Small intestine (tissue), 7 donors: Measurements from ENCODE around the gene TMEM178A. TPM values are rescaled to one million over a fixed set of nuclear protein-coding genes. Genes with fewer than 3 reads are reported as not detected.

Source experiments
- DNase-seq, 2 donors: peaks; one replicate each; pipeline versions ENCODE4 v3.0.0 to v3.0.0-alpha.2; 2013
- FAIRE-seq: peaks from 2 replicates; lab custom pipeline; 2012; peaks lifted over from hg19 to GRCh38; lab: Jason Lieb, UNC
- H3K27ac ChIP-seq, 3 donors: one replicate each; pipeline ENCODE4 v1.5.1; 2013; ENCODE audit warnings: low read length in 2 of 3, mild to moderate bottlenecking in 2 of 3, control low read depth in 1 of 3, inconsistent platforms in 1 of 3, low read depth in 1 of 3, moderate library complexity in 1 of 3
- H3K27me3 ChIP-seq, 3 donors: one replicate each; pipeline ENCODE4 v1.6.1; 2013; ENCODE audit warnings: low read length in 3 of 3, inconsistent platforms in 1 of 3; ENCODE audit not compliant: control insufficient read depth in 3 of 3, insufficient read depth in 3 of 3
- H3K36me3 ChIP-seq, 3 donors: one replicate each; pipeline ENCODE4 v1.6.1; 2013; ENCODE audit warnings: low read length in 3 of 3, inconsistent platforms in 1 of 3, low read depth in 1 of 3, mild to moderate bottlenecking in 1 of 3, moderate library complexity in 1 of 3; ENCODE audit not compliant: control insufficient read depth in 3 of 3, insufficient read depth in 2 of 3
- H3K4me1 ChIP-seq, 3 donors: one replicate each; pipeline ENCODE4 v1.6.1; 2013; ENCODE audit warnings: low read length in 2 of 3, inconsistent platforms in 1 of 3, low read depth in 1 of 3, mild to moderate bottlenecking in 1 of 3, moderate library complexity in 1 of 3; ENCODE audit not compliant: control insufficient read depth in 3 of 3, insufficient read depth in 2 of 3
- H3K4me3 ChIP-seq, 3 donors: one replicate each; pipeline ENCODE4 v1.5.1; 2013; ENCODE audit warnings: low read length in 3 of 3, control low read depth in 1 of 3, inconsistent platforms in 1 of 3, low read depth in 1 of 3, mild to moderate bottlenecking in 1 of 3, moderate library complexity in 1 of 3
- H3K9me3 ChIP-seq, 2 donors: one replicate each; pipeline ENCODE4 v1.6.1; 2013; ENCODE audit warnings: low read depth in 1 of 2, low read length in 1 of 2; ENCODE audit not compliant: control insufficient read depth in 2 of 2, insufficient read depth in 1 of 2
- WGBS, 3 donors: extraction: QIAGEN DNeasy Blood & Tissue Kit; methylation state at CpG; one replicate each; pipeline ENCODE4 v1.1.7; 2013; 5-methylcytosine and 5-hydroxymethylcytosine counted together
- polyA plus RNA-seq, 4 donors: library from polyadenylated mRNA; stranded (reverse) in 3 of 4; unstranded in 1 of 4; fragments of 200-250 nt in 3 of 4; fragments of 120-200 nt in 1 of 4; gene quantifications; one replicate each; pipeline versions ENCODE4 v1.2.1 to v1.2.3, GENCODE V29; 2013
- donor health status: healthy with polysubstance abuse.
- donor health status: control.
- donor health status: control.
- donor health status: Bipolar disorder and iron deficiency.
- donor health status: healthy.

TMEM178A gene
- polyA plus RNA-seq, 4 donors: 0.61 to 5.0 (median 3.0) TPM

GRCh38 chr2:39703181-39703872 lies 37.6 kb downstream of the TMEM178A start:
- H3K4me3 ChIP-seq: no peak overlapping the region
- peaks cover 0 to 8% of the 10 kb centered on the region in 2 donors for H3K9me3 ChIP-seq
- DNase-seq: no peak
- H3K27me3 ChIP-seq: no peaks in the 10 kb centered on the region
- no peaks in the 10 kb centered on the region for H3K36me3 ChIP-seq
- H3K27ac ChIP-seq: no peak overlapping the region
- no peaks in the 10 kb centered on the region for H3K4me1 ChIP-seq
- no peak for FAIRE-seq
- WGBS, 3 donors: 74 to 83% (median 80%) methylated on average over 3 of the region's 3 CpGs

- DNase-seq (no peak), FAIRE-seq (no peak)
- no peaks in the 10 kb centered on the region for H3K36me3 ChIP-seq
- 76 to 86% (median 78%) methylated on average over 3 of the region's 3 CpGs for WGBS, 3 donors
- peaks cover 0 to 6% of the 10 kb centered on the region in 2 donors for H3K9me3 ChIP-seq
- no peaks in the 10 kb centered on the region for H3K27me3 ChIP-seq
- no peaks in the 10 kb centered on the region for H3K4me1 ChIP-seq
- H3K27ac ChIP-seq: no peak overlapping the region
- no peak overlapping the region for H3K4me3 ChIP-seq
Measured at GRCh38 chr2:39704540-39704939, 38.8 kb downstream of the TMEM178A start.

- Histone ChIP-seq H3K27ac (no peak overlapping the region), H3K4me3 (no peak overlapping the region), H3K4me1 (no peaks in the 10 kb centered on the region), H3K9me3 (peaks cover 0 to 5% of the 10 kb centered on the region in 2 donors), H3K27me3 (no peaks in the 10 kb centered on the region), H3K36me3 (no peaks in the 10 kb centered on the region)
- no peak for FAIRE-seq
- 31 to 67% (median 44%) methylated on average over 4 of the region's 4 CpGs for WGBS, 3 donors
- DNase-seq: no peak
Measured at GRCh38 chr2:39705638-39706037, 39.9 kb downstream of the TMEM178A start.

GRCh38 chr2:39706312-39706711 lies 40.6 kb downstream of the TMEM178A start:
- H3K4me3 ChIP-seq: no peak overlapping the region
- no peak overlapping the region for H3K27ac ChIP-seq
- no peak for DNase-seq
- no peaks in the 10 kb centered on the region for H3K4me1 ChIP-seq
- H3K27me3 ChIP-seq: no peaks in the 10 kb centered on the region
- peaks cover 0 to 5% of the 10 kb centered on the region in 2 donors for H3K9me3 ChIP-seq
- WGBS, 3 donors: 88 to 97% (median 92%) methylated on average over 1 of the region's 1 CpG
- FAIRE-seq: no peak
- no peaks in the 10 kb centered on the region for H3K36me3 ChIP-seq

- WGBS, 3 donors: 91 to 93% (median 92%) methylated on average over 8 of the region's 8 CpGs
- no peak for FAIRE-seq
Measured at GRCh38 chr2:39706945-39707344, 41.2 kb downstream of the TMEM178A start.

GRCh38 chr2:39708003-39708402 lies 42.3 kb downstream of the TMEM178A start:
- no peaks in the 10 kb centered on the region for H3K4me1 ChIP-seq
- no peak overlapping the region for H3K27ac ChIP-seq
- no peak for FAIRE-seq
- DNase-seq: no peak
- no peak overlapping the region for H3K4me3 ChIP-seq
- H3K36me3 ChIP-seq: no peaks in the 10 kb centered on the region
- no peaks in the 10 kb centered on the region for H3K27me3 ChIP-seq
- WGBS, 3 donors: 94 to 97% (median 96%) methylated on average over 9 of the region's 9 CpGs
- H3K9me3 ChIP-seq: no peaks in the 10 kb centered on the region

More at GRCh38 chr2:39706945-39707344, 41.2 kb downstream of the TMEM178A start:
- DNase-seq: no peak
- Histone ChIP-seq H3K27me3 (no peaks in the 10 kb centered on the region), H3K36me3 (no peaks in the 10 kb centered on the region), H3K9me3 (peaks cover 0 to 5% of the 10 kb centered on the region in 2 donors), H3K27ac (no peak overlapping the region), H3K4me1 (no peaks in the 10 kb centered on the region), H3K4me3 (no peak overlapping the region)

GRCh38 chr2:39710807-39711206 lies 45.1 kb downstream of the TMEM178A start:
- no peak for FAIRE-seq
- H3K27ac ChIP-seq: no peak overlapping the region
- WGBS, 3 donors: 50 to 58% (median 53%) methylated on average over 3 of the region's 3 CpGs

GRCh38 chr2:39712953-39713352 lies 47.2 kb downstream of the TMEM178A start:
- no peaks in the 10 kb centered on the region for H3K36me3 ChIP-seq
- H3K9me3 ChIP-seq: no peaks in the 10 kb centered on the region
- H3K27ac ChIP-seq: no peak overlapping the region
- no peak overlapping the region for H3K4me3 ChIP-seq
- WGBS, 3 donors: 83 to 91% (median 86%) methylated on average over 5 of the region's 5 CpGs
- H3K4me1 ChIP-seq: no peaks in the 10 kb centered on the region
- H3K27me3 ChIP-seq: no peaks in the 10 kb centered on the region
- no peak for DNase-seq
- FAIRE-seq: no peak

More at GRCh38 chr2:39710807-39711206, 45.1 kb downstream of the TMEM178A start:
- DNase-seq: no peak
- Histone ChIP-seq H3K9me3 (no peaks in the 10 kb centered on the region), H3K4me1 (no peaks in the 10 kb centered on the region), H3K4me3 (no peak overlapping the region), H3K27me3 (no peaks in the 10 kb centered on the region), H3K36me3 (no peaks in the 10 kb centered on the region)

- FAIRE-seq (no peak), DNase-seq (no peak)
- Histone ChIP-seq H3K4me3 (no peak overlapping the region), H3K36me3 (no peaks in the 10 kb centered on the region), H3K9me3 (no peaks in the 10 kb centered on the region), H3K27ac (no peak overlapping the region), H3K27me3 (peaks cover 0 to 2% (median 0%) of the 10 kb centered on the region in 3 donors), H3K4me1 (no peaks in the 10 kb centered on the region)
Measured at GRCh38 chr2:39715095-39715494, 49.4 kb downstream of the TMEM178A start.
